Measurements from ENCODE around the gene PJA1. TPM values are rescaled to one million over a fixed set of nuclear protein-coding genes. Genes with fewer than 3 reads are reported as not detected.

Gene PJA1
- total RNA-seq, 1 experiment from 2014 or later = 43.1 TPM

DNA sequence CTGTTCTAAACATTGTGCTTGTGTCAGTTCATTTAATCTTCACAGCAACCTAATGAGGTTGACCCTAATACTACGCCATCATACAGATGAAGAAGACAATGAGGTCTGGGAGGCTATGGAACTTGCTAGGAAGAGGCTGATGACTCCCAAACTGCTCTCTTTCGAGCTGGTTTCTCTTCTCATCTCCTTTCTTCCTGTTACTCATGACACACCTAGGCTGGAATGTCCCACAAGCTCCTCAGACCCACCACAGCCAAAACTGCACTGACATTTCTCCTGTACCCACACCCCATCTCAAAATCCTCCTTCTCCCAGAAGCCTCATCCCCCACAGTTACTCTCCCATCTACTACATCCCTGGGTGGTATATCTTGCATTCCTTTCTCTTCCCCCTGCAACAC is 27.4 kb upstream of the PJA1 start (continued):
- TF ChIP-seq, protein P1, sequence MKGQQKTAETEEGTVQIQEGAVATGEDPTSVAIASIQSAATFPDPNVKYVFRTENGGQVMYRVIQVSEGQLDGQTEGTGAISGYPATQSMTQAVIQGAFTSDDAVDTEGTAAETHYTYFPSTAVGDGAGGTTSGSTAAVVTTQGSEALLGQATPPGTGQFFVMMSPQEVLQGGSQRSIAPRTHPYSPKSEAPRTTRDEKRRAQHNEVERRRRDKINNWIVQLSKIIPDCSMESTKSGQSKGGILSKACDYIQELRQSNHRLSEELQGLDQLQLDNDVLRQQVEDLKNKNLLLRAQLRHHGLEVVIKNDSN (CRISPR knock-in tag; IDR thresholded peaks at IDR 0.05) = no peak
- no peak for TF ChIP-seq CDX4 (CRISPR knock-in tag; IDR thresholded peaks at IDR 0.05; ENCODE audit: borderline replicate concordance)
- TF ChIP-seq GABPB1 (CRISPR knock-in tag; IDR thresholded peaks at IDR 0.05) = no peak
- TF ChIP-seq NFYB (CRISPR knock-in tag; conservative IDR thresholded peaks at IDR 0.05; ENCODE audit: low read depth) = no peak
- TF ChIP-seq TEAD1 (CRISPR knock-in tag; IDR thresholded peaks at IDR 0.05) = no peak
- TF ChIP-seq HMGA2 (CRISPR knock-in tag; IDR thresholded peaks at IDR 0.05) = no peak
- TF ChIP-seq, protein P2, sequence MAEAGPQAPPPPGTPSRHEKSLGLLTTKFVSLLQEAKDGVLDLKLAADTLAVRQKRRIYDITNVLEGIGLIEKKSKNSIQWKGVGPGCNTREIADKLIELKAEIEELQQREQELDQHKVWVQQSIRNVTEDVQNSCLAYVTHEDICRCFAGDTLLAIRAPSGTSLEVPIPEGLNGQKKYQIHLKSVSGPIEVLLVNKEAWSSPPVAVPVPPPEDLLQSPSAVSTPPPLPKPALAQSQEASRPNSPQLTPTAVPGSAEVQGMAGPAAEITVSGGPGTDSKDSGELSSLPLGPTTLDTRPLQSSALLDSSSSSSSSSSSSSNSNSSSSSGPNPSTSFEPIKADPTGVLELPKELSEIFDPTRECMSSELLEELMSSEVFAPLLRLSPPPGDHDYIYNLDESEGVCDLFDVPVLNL (CRISPR knock-in tag; IDR thresholded peaks at IDR 0.05; ENCODE audit: borderline replicate concordance, low read depth) = no peak
- TF ChIP-seq, protein P3, sequence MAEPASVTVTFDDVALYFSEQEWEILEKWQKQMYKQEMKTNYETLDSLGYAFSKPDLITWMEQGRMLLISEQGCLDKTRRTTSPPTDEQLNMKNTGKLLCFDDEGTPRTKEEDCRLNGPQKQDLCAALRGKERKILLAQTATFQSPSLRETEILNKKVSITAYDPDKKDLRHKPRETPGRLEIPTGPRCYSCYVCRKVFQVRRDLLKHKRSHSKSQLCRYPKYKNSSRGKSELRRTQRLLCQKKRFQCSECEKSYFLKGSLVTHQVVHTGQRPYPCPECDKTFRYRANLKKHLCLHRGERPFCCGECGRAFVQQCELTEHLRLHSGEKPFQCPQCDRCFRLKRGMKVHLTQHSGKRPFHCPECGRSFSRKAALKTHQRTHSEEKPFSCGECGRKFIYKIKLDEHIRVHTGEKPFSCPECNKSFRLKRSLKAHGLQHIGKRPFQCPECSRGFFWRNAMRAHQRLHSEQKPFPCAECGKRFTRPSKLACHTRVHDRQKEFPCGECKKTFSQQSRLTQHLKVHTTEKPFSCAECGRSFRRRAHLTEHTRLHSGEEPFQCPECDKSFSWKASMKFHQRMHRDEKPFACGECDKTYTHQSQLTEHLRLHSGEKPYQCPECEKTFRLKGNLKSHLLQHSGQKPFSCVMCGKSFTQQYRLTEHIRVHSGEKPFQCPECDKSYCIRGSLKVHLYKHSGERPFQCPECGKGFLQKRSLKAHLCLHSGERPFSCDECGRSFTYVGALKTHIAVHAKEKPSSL (CRISPR knock-in tag; conservative IDR thresholded peaks at IDR 0.05) = no peak
- no peak for TF ChIP-seq ZBTB21 (CRISPR knock-in tag; IDR thresholded peaks at IDR 0.05; ENCODE audit: borderline replicate concordance)
- no peak for TF ChIP-seq ZNF232 (CRISPR knock-in tag; IDR thresholded peaks at IDR 0.05)
- no peak for TF ChIP-seq GRHL2 (CRISPR knock-in tag; IDR thresholded peaks at IDR 0.05; ENCODE audit: insufficient replicate concordance, severe bottlenecking)
- TF ChIP-seq SMAD4 (CRISPR knock-in tag; IDR thresholded peaks at IDR 0.05) = no peak
- TF ChIP-seq, protein P4, sequence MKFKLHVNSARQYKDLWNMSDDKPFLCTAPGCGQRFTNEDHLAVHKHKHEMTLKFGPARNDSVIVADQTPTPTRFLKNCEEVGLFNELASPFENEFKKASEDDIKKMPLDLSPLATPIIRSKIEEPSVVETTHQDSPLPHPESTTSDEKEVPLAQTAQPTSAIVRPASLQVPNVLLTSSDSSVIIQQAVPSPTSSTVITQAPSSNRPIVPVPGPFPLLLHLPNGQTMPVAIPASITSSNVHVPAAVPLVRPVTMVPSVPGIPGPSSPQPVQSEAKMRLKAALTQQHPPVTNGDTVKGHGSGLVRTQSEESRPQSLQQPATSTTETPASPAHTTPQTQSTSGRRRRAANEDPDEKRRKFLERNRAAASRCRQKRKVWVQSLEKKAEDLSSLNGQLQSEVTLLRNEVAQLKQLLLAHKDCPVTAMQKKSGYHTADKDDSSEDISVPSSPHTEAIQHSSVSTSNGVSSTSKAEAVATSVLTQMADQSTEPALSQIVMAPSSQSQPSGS (CRISPR knock-in tag; IDR thresholded peaks at IDR 0.05; ENCODE audit: borderline replicate concordance, low read depth) = no peak

- peaks cover 9% of the 10 kb centered on the region for H3K4me1 Mint-ChIP-seq
- H3K9me3 Mint-ChIP-seq = no peaks in the 10 kb centered on the region
- TF ChIP-seq ZNF317 (CRISPR knock-in tag; IDR thresholded peaks at IDR 0.05; ENCODE audit: borderline replicate concordance, low read depth) (no peak), TCF7 (CRISPR knock-in tag; IDR thresholded peaks at IDR 0.05; ENCODE audit: low read depth) (no peak), ZNF671 (CRISPR knock-in tag; IDR thresholded peaks at IDR 0.05) (no peak), NR1H2 (CRISPR knock-in tag; IDR thresholded peaks at IDR 0.05) (no peak), ZNF232 (CRISPR knock-in tag; IDR thresholded peaks at IDR 0.05) (no peak), HMGA2 (CRISPR knock-in tag; IDR thresholded peaks at IDR 0.05) (no peak), TEAD1 (CRISPR knock-in tag; IDR thresholded peaks at IDR 0.05) (no peak), GTF2I (CRISPR knock-in tag; conservative IDR thresholded peaks at IDR 0.05) (no peak), SP1 (CRISPR knock-in tag; conservative IDR thresholded peaks at IDR 0.05) (no peak), TP53 (CRISPR knock-in tag; IDR thresholded peaks at IDR 0.05) (no peak), MYBL2 (CRISPR knock-in tag; IDR thresholded peaks at IDR 0.05) (no peak), SMAD4 (CRISPR knock-in tag; IDR thresholded peaks at IDR 0.05) (no peak), CREM (CRISPR knock-in tag; IDR thresholded peaks at IDR 0.05) (no peak), ZNF121 (CRISPR knock-in tag; IDR thresholded peaks at IDR 0.05) (no peak), NFE2L1 (CRISPR knock-in tag; IDR thresholded peaks at IDR 0.05) (no peak)
- TF ChIP-seq, protein P5, sequence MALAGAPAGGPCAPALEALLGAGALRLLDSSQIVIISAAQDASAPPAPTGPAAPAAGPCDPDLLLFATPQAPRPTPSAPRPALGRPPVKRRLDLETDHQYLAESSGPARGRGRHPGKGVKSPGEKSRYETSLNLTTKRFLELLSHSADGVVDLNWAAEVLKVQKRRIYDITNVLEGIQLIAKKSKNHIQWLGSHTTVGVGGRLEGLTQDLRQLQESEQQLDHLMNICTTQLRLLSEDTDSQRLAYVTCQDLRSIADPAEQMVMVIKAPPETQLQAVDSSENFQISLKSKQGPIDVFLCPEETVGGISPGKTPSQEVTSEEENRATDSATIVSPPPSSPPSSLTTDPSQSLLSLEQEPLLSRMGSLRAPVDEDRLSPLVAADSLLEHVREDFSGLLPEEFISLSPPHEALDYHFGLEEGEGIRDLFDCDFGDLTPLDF (CRISPR knock-in tag; IDR thresholded peaks at IDR 0.05) = no peak
- TF ChIP-seq, protein P6, sequence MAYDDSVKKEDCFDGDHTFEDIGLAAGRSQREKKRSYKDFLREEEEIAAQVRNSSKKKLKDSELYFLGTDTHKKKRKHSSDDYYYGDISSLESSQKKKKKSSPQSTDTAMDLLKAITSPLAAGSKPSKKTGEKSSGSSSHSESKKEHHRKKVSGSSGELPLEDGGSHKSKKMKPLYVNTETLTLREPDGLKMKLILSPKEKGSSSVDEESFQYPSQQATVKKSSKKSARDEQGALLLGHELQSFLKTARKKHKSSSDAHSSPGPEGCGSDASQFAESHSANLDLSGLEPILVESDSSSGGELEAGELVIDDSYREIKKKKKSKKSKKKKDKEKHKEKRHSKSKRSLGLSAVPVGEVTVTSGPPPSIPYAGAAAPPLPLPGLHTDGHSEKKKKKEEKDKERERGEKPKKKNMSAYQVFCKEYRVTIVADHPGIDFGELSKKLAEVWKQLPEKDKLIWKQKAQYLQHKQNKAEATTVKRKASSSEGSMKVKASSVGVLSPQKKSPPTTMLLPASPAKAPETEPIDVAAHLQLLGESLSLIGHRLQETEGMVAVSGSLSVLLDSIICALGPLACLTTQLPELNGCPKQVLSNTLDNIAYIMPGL (CRISPR knock-in tag; IDR thresholded peaks at IDR 0.05) = no peak
- TF ChIP-seq, protein P7, sequence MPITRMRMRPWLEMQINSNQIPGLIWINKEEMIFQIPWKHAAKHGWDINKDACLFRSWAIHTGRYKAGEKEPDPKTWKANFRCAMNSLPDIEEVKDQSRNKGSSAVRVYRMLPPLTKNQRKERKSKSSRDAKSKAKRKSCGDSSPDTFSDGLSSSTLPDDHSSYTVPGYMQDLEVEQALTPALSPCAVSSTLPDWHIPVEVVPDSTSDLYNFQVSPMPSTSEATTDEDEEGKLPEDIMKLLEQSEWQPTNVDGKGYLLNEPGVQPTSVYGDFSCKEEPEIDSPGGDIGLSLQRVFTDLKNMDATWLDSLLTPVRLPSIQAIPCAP (CRISPR knock-in tag; IDR thresholded peaks at IDR 0.05) = no peak
- ATAC-seq (no peak), DNase-seq (ENCODE audit: low spot score) (no peak)
- ChIA-PET POLR2A (no interaction called here), CTCF (interaction anchor here (1.0 kb wide), 1 partner anchor 198 kb away, joined by 3 read pairs; no protein-coding TSS in a partner anchor)
- no peak overlapping the region for H3K27ac Mint-ChIP-seq
- H3K4me3 Mint-ChIP-seq = no peak overlapping the region
- H3K27me3 Mint-ChIP-seq (ENCODE audit: low read depth) = no peaks in the 10 kb centered on the region; the same call in 1 of the 2 replicates
- H3K36me3 Mint-ChIP-seq = no peaks in the 10 kb centered on the region
Observed at GRCh38 chrX:69189576-69190371, 24.5 kb upstream of the PJA1 start.

Data from WTC11 (cell line).